GM19193 (cell line): ENCODE results near the gene MARCHF6.

Experiments
- POLR2A ChIP-seq: IDR thresholded peaks from 4 replicates; pipeline ENCODE4 v1.6.1; 2011; ENCODE audit not compliant: insufficient read depth, insufficient read length; ENCODE audit errors: extremely low read depth

Gene MARCHF6

GRCh38 chr5:10358999-10359398, 5.5 kb downstream of the MARCHF6 start:
- no peak for TF ChIP-seq POLR2A

GRCh38 chr5:10360686-10361085, 7.2 kb downstream of the MARCHF6 start:
- no peak for TF ChIP-seq POLR2A

GRCh38 chr5:10363519-10364185, 10.2 kb downstream of the MARCHF6 start:
- TF ChIP-seq POLR2A = no peak

GRCh38 chr5:10364186-10364689, 10.7 kb downstream of the MARCHF6 start:
- no peak for TF ChIP-seq POLR2A

GRCh38 chr5:10365782-10366181, 12.3 kb downstream of the MARCHF6 start:
- TF ChIP-seq POLR2A = no peak

GRCh38 chr5:10366310-10367272, 13.1 kb downstream of the MARCHF6 start:
- no peak for TF ChIP-seq POLR2A

GRCh38 chr5:10367579-10367978, 14.1 kb downstream of the MARCHF6 start:
- TF ChIP-seq POLR2A = no peak

GRCh38 chr5:10370931-10371330, 17.4 kb downstream of the MARCHF6 start:
- TF ChIP-seq POLR2A = no peak

GRCh38 chr5:10372726-10373709, 19.5 kb downstream of the MARCHF6 start:
- no peak for TF ChIP-seq POLR2A

GRCh38 chr5:10374046-10375022, 20.8 kb downstream of the MARCHF6 start:
- TF ChIP-seq POLR2A = no peak

- no peak for TF ChIP-seq POLR2A
Measured at GRCh38 chr5:10376544-10376943, 23.0 kb downstream of the MARCHF6 start.

- no peak for TF ChIP-seq POLR2A
Measured at GRCh38 chr5:10377081-10377480, 23.6 kb downstream of the MARCHF6 start.

GRCh38 chr5:10381803-10382202, 28.3 kb downstream of the MARCHF6 start:
- no peak for TF ChIP-seq POLR2A

- no peak for TF ChIP-seq POLR2A
Measured at GRCh38 chr5:10384483-10384882, 31.0 kb downstream of the MARCHF6 start.

GRCh38 chr5:10387690-10388089, 34.2 kb downstream of the MARCHF6 start:
- no peak for TF ChIP-seq POLR2A
